Measurements from ENCODE around the gene ZFP91.

- TF ChIP-seq CTCF (IDR thresholded peaks at IDR 0.05; ENCODE audit: low read depth, low read length, poor library complexity, severe bottlenecking) (no peak), EZH2phosphoT487 (IDR thresholded peaks at IDR 0.05; ENCODE audit: borderline replicate concordance, low read length) (no peak)
Observed at GRCh38 chr11:58530236-58530635, 48.6 kb upstream of the ZFP91 start.
